Gastroesophageal sphincter (tissue), 3 donors: ENCODE results near the gene ACKR2.

Experiments used
- EP300 ChIP-seq: sonication (generic); formaldehyde crosslinking; IDR thresholded peaks from one replicate; pipeline ENCODE4 v1.6.1; 2017; ENCODE audit warnings: antibody characterized with exemption, mild to moderate bottlenecking
- TF ChIP-seq, protein P1 (sequence below), 4 experiments: fragments of 200-600 bp in 2 of 4; fragments of 450-650 bp in 2 of 4; sonication (generic) in 1 of 4; IDR thresholded peaks; one replicate each; pipeline ENCODE4 v1.5.1; 2017 to 2019; ENCODE audit warnings: antibody characterized with exemption in 4 of 4, mild to moderate bottlenecking in 2 of 4, moderate library complexity in 2 of 4

DNA sequence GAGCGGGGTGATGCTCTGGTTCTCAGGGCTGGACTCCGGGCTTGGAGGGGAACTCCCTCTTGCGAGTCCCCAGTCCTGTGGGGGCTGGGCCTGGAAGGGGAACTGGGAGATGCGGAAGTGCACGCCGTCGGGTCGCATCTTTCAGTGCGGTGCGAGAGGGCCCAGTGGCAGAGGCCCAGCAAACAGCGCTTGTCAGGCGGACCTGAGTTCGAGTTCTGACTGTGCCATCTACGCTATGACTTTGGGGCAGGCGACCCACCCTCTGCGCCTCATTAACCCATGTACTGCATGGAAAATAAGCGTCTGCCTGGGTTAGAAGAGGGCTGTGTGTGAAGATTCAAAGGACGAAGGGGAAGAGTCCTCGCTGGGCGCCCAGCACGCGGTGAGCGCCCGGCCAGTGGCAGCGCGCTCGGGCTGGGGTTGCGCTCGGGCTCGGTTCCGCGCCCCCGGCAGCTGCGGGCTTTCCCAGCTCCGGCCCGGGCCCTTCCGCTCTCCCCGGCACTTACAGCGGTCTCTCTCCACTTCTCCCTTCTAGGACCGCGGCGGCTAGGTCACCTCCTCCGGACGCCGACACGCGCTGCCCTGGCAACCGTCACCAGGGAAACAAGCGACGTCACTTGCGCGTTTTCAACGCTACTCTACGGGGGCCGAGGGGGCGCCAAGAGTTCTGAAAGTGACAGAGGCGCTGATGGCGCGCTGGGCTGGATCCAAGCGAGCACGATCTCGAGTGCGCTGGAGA lies 36.4 kb upstream of the ACKR2 start, which contains the start of gene CCDC13:
- TF ChIP-seq, protein P1, sequence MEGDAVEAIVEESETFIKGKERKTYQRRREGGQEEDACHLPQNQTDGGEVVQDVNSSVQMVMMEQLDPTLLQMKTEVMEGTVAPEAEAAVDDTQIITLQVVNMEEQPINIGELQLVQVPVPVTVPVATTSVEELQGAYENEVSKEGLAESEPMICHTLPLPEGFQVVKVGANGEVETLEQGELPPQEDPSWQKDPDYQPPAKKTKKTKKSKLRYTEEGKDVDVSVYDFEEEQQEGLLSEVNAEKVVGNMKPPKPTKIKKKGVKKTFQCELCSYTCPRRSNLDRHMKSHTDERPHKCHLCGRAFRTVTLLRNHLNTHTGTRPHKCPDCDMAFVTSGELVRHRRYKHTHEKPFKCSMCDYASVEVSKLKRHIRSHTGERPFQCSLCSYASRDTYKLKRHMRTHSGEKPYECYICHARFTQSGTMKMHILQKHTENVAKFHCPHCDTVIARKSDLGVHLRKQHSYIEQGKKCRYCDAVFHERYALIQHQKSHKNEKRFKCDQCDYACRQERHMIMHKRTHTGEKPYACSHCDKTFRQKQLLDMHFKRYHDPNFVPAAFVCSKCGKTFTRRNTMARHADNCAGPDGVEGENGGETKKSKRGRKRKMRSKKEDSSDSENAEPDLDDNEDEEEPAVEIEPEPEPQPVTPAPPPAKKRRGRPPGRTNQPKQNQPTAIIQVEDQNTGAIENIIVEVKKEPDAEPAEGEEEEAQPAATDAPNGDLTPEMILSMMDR (IDR thresholded peaks at IDR 0.05) = peak in 1 of 4 experiments; percentile 1
- no peak for TF ChIP-seq EP300
